IMR-90 (cell line): ENCODE measurements around the gene POLR2I. TPM values are rescaled to one million over a fixed set of nuclear protein-coding genes. Genes with fewer than 3 reads are reported as not detected.

Experiments used
- ATAC-seq: fragments of 200-7000 bp; cut with Tn5 transposase; 2 replicates; pipeline ENCODE4 v1.9.1; 2020; ENCODE audit warnings: low read depth, mild to moderate bottlenecking, moderate library complexity
- BruUV-seq: library from RNA; stranded (reverse); fragments of 400-500 nt; replicated peaks from 2 replicates; lab custom pipeline; 2021; lab: Mats Ljungman, UMichigan
- CTCF ChIA-PET: fragments of 300-600 bp; formaldehyde crosslinking; extraction: SDS; loops from one replicate; lab custom pipeline; 2021; ENCODE audit warnings: antibody characterized with exemption; lab: Yijun Ruan, JAX
- POLR2A ChIA-PET: fragments of 300-600 bp; sonication (Branson Sonifier 250); formaldehyde crosslinking; loops from one replicate; lab custom pipeline; 2022; ENCODE audit warnings: antibody characterized with exemption; ENCODE audit not compliant: unreplicated experiment; lab: Charles Lee
- DNase-seq: peaks from one replicate; pipeline ENCODE4 v3.0.0; 2013
- H2AFZ ChIP-seq: replicated peaks from 2 replicates; pipeline ENCODE3; 2013; ENCODE audit warnings: low read length, mild to moderate bottlenecking; ENCODE audit not compliant: poor library complexity
- H2AK5ac ChIP-seq: 2 replicates; pipeline ENCODE4 v1.6.1; 2013; ENCODE audit warnings: low read depth, low read length, inconsistent platforms
- H2AK9ac ChIP-seq: replicated peaks from 2 replicates; pipeline ENCODE3; 2013; ENCODE audit warnings: mild to moderate bottlenecking, low read depth, low read length, moderate library complexity; ENCODE audit not compliant: poor library complexity
- H2BK120ac ChIP-seq: 2 replicates; pipeline ENCODE4 v1.6.1; 2013; ENCODE audit warnings: low read depth, low read length, inconsistent platforms
- H2BK15ac ChIP-seq: 3 replicates; pipeline ENCODE4 v1.6.1; 2013; ENCODE audit warnings: low read depth, low read length, inconsistent platforms
- H2BK20ac ChIP-seq: 2 replicates; pipeline ENCODE4 v1.6.1; 2013; ENCODE audit warnings: low read depth, mild to moderate bottlenecking, inconsistent platforms, low read length, moderate library complexity
- H2BK5ac ChIP-seq: 2 replicates; pipeline ENCODE4 v1.6.1; 2013; ENCODE audit warnings: mild to moderate bottlenecking, low read depth, low read length, inconsistent platforms; ENCODE audit not compliant: poor library complexity, severe bottlenecking
- H3K14ac ChIP-seq: replicated peaks from 2 replicates; pipeline ENCODE4 v1.6.1; 2013; ENCODE audit warnings: low read depth, low read length, inconsistent platforms
- H3K18ac ChIP-seq: 2 replicates; pipeline ENCODE4 v1.6.1; 2013; ENCODE audit warnings: low read depth, low read length, control low read depth
- H3K23ac ChIP-seq: 2 replicates; pipeline ENCODE4 v1.6.1; 2013; ENCODE audit warnings: low read depth, low read length, inconsistent platforms
- H3K27ac ChIP-seq: 2 replicates; pipeline ENCODE4 v1.5.1; 2013; ENCODE audit warnings: mild to moderate bottlenecking, control low read depth, low read length; ENCODE audit not compliant: insufficient read depth
- H3K27me3 ChIP-seq: 2 replicates; pipeline ENCODE4 v1.6.1; 2013; ENCODE audit warnings: low read length; ENCODE audit not compliant: control insufficient read depth, insufficient read depth
- H3K36me3 ChIP-seq: 2 replicates; pipeline ENCODE4 v1.6.1; 2013; ENCODE audit warnings: low read length, mixed read lengths; ENCODE audit not compliant: control insufficient read depth, insufficient read depth
- H3K4ac ChIP-seq: 2 replicates; pipeline ENCODE4 v1.6.1; 2013; ENCODE audit warnings: low read depth, low read length, inconsistent platforms
- H3K4me1 ChIP-seq: 2 replicates; pipeline ENCODE4 v1.6.1; 2013; ENCODE audit warnings: low read length, mixed read lengths; ENCODE audit not compliant: control insufficient read depth, insufficient read depth
- H3K4me2 ChIP-seq: 2 replicates; pipeline ENCODE4 v1.6.1; 2013; ENCODE audit warnings: low read depth, mild to moderate bottlenecking, control low read depth, low read length, moderate library complexity
- H3K4me3 ChIP-seq: 2 replicates; pipeline ENCODE4 v1.5.1; 2013; ENCODE audit warnings: low read depth, mild to moderate bottlenecking, control low read depth, low read length, moderate library complexity; ENCODE audit not compliant: insufficient read depth
- H3K56ac ChIP-seq: 2 replicates; pipeline ENCODE4 v1.6.1; 2013; ENCODE audit warnings: low read length, inconsistent platforms; ENCODE audit not compliant: insufficient read depth; ENCODE audit errors: extremely low read depth
- H3K79me1 ChIP-seq, 2 experiments: 2 replicates each; pipeline ENCODE4 v1.6.1; 2013; ENCODE audit warnings: low read length in 2 of 2, inconsistent platforms in 1 of 2, low read depth in 1 of 2
- H3K9ac ChIP-seq: 2 replicates; pipeline ENCODE4 v1.6.1; 2013; ENCODE audit warnings: low read depth, low read length, control low read depth
- H3K9me1 ChIP-seq: 2 replicates; pipeline ENCODE4 v1.6.1; 2013; ENCODE audit warnings: low read length, inconsistent platforms; ENCODE audit not compliant: insufficient read depth
- H3K9me3 ChIP-seq: 2 replicates; pipeline ENCODE4 v1.6.1; 2013; ENCODE audit warnings: low read length; ENCODE audit not compliant: control insufficient read depth, insufficient read depth
- H4K20me1 ChIP-seq: 2 replicates; pipeline ENCODE4 v1.6.1; 2013; ENCODE audit warnings: low read length, inconsistent platforms; ENCODE audit not compliant: insufficient read depth
- H4K5ac ChIP-seq: 2 replicates; pipeline ENCODE4 v1.6.1; 2013; ENCODE audit warnings: mild to moderate bottlenecking, low read depth, low read length, control low read depth
- H4K8ac ChIP-seq, 2 experiments: 2 replicates each; pipeline ENCODE4 v1.6.1; 2013; ENCODE audit warnings: low read depth in 2 of 2, low read length in 2 of 2, control low read depth in 1 of 2, inconsistent platforms in 1 of 2
- H4K91ac ChIP-seq: 2 replicates; pipeline ENCODE4 v1.6.1; 2013; ENCODE audit warnings: low read depth, low read length, inconsistent platforms; ENCODE audit not compliant: insufficient read depth
- BHLHE40 ChIP-seq: fragments of 150-350 bp; IDR thresholded peaks from 2 replicates; pipeline ENCODE4 v1.6.1; 2016; ENCODE audit warnings: mild to moderate bottlenecking, low read depth, low read length
- CEBPB ChIP-seq: IDR thresholded peaks from 2 replicates; pipeline ENCODE4 v1.6.1; 2012; ENCODE audit warnings: low read depth, low read length, improper control_type of control experiment
- CHD1 ChIP-seq: IDR thresholded peaks from 2 replicates; pipeline ENCODE4 v1.6.1; 2012; ENCODE audit warnings: low read depth, low read length, improper control_type of control experiment
- CTCF ChIP-seq: conservative IDR thresholded peaks from 2 replicates; pipeline ENCODE4 v1.5.1; 2012; ENCODE audit warnings: mild to moderate bottlenecking, low read depth, low read length, improper control_type of control experiment
- ELK1 ChIP-seq: fragments of 150-350 bp; IDR thresholded peaks from 2 replicates; pipeline ENCODE4 v1.6.1; 2016; ENCODE audit warnings: low read depth, mild to moderate bottlenecking, low read length, moderate library complexity, borderline replicate concordance
- FOS ChIP-seq: fragments of 150-350 bp; IDR thresholded peaks from 2 replicates; pipeline ENCODE4 v1.6.1; 2016; ENCODE audit warnings: low read depth, low read length
- MAFK ChIP-seq: IDR thresholded peaks from 2 replicates; pipeline ENCODE4 v1.6.1; 2012; ENCODE audit warnings: low read depth, low read length, improper control_type of control experiment
- MAZ ChIP-seq: IDR thresholded peaks from 2 replicates; pipeline ENCODE4 v1.6.1; 2012; ENCODE audit warnings: low read depth, mild to moderate bottlenecking, low read length, improper control_type of control experiment, moderate library complexity, borderline replicate concordance
- MXI1 ChIP-seq: IDR thresholded peaks from 2 replicates; pipeline ENCODE4 v1.6.1; 2012; ENCODE audit warnings: low read depth, mild to moderate bottlenecking, low read length, moderate library complexity, borderline replicate concordance
- NFE2L2 ChIP-seq: fragments of 150-350 bp; IDR thresholded peaks from 2 replicates; pipeline ENCODE4 v1.6.1; 2016; ENCODE audit warnings: low read depth, mild to moderate bottlenecking, low read length
- POLR2A ChIP-seq: IDR thresholded peaks from 2 replicates; pipeline ENCODE4 v1.6.1; 2012; ENCODE audit warnings: mild to moderate bottlenecking, low read depth, low read length
- RAD21 ChIP-seq: IDR thresholded peaks from 2 replicates; pipeline ENCODE4 v1.6.1; 2012; ENCODE audit warnings: low read length, improper control_type of control experiment
- RCOR1 ChIP-seq: IDR thresholded peaks from 2 replicates; pipeline ENCODE4 v1.6.1; 2012; ENCODE audit warnings: mild to moderate bottlenecking, low read length, improper control_type of control experiment; ENCODE audit not compliant: insufficient replicate concordance
- RFX5 ChIP-seq: IDR thresholded peaks from 2 replicates; pipeline ENCODE4 v1.8.0; 2012; ENCODE audit warnings: low read depth, mild to moderate bottlenecking, low read length, moderate library complexity
- SMC3 ChIP-seq: fragments of 150-350 bp; IDR thresholded peaks from 2 replicates; pipeline ENCODE4 v1.6.1; 2016; ENCODE audit warnings: low read depth, mild to moderate bottlenecking, antibody characterized with exemption, low read length, moderate library complexity
- USF2 ChIP-seq: fragments of 150-350 bp; IDR thresholded peaks from 2 replicates; pipeline ENCODE4 v1.6.1; 2017; ENCODE audit warnings: mild to moderate bottlenecking, antibody characterized with exemption, low read length, low read depth
- WGBS, 2 experiments: methylation state at CpG; one replicate each; pipeline versions ENCODE4 v1.1.5 to v1.1.7; 2013; ENCODE audit warnings: missing lambda C conversion rate in 2 of 2; ENCODE audit not compliant: insufficient read length in 1 of 2; ENCODE audit errors: extremely low coverage in 2 of 2; 5-methylcytosine and 5-hydroxymethylcytosine counted together
- dilution Hi-C: fragments of 300-500 bp; cut with HindIII; formaldehyde crosslinking; loops from one replicate; pipeline ENCODE4 v1.14.3; 2018; ENCODE audit warnings: low sequenced_read_pairs; ENCODE audit not compliant: unreplicated experiment
- in situ Hi-C: fragments of 300-500 bp; cut with MboI; formaldehyde crosslinking; loops from 3 replicates; pipeline ENCODE4 v1.14.3; 2019; ENCODE audit warnings: low sequenced_read_pairs, inconsistent platforms, mixed read lengths
- intact Hi-C: fragments of 100-400 bp; cut with micrococcal nuclease; formaldehyde crosslinking; loops from 2 replicates; pipeline ENCODE4 v1.10.0; 2022
- polyA plus RNA-seq, 3 experiments: library from polyadenylated mRNA; depleted of rRNA; stranded (reverse); fragments of >200 nt; gene quantifications; 2 replicates each; pipeline ENCODE4 v1.2.3, GENCODE V29; 2012; ENCODE audit warnings: low replicate concordance in 1 of 3
- total RNA-seq: library from RNA; depleted of rRNA; stranded (reverse); fragments of >200 nt; gene quantifications from 2 replicates; pipeline ENCODE4 v1.2.3, GENCODE V29; 2012

Gene POLR2I
- total and polyA plus RNA-seq, 2 of the 4 experiments (the other 2 are of a cell fraction), result 35.8 to 59.7 TPM

GRCh38 chr19:36099166-36099785 is 15.4 kb downstream of the POLR2I start:
- H3K27ac ChIP-seq, result no peak overlapping the region
- H2AFZ ChIP-seq, result no peak overlapping the region
- no peak overlapping the region for H4K8ac ChIP-seq
- H3K4me3 ChIP-seq, result no peak overlapping the region
- H2AK5ac ChIP-seq, result no peak overlapping the region
- H3K4ac ChIP-seq, result no peak overlapping the region
- no peak overlapping the region for H2BK15ac ChIP-seq
- ATAC-seq (no peak), DNase-seq (no peak)
- no peak overlapping the region for H3K23ac ChIP-seq
- H3K9ac ChIP-seq, result no peak overlapping the region
- peaks cover 8% of the 10 kb centered on the region for H3K36me3 ChIP-seq
- H3K4me2 ChIP-seq, result no peak overlapping the region
- no peak overlapping the region for H2BK5ac ChIP-seq
- intact Hi-C loops (no loop called here), dilution Hi-C loops (no loop called here), in situ Hi-C loops (no loop called here)
- no peaks in the 10 kb centered on the region for H3K79me1 ChIP-seq
- TF ChIP-seq FOS (no peak), RAD21 (no peak), CEBPB (no peak), RCOR1 (no peak), USF2 (no peak), BHLHE40 (no peak), MXI1 (no peak), NFE2L2 (no peak), CHD1 (no peak), MAZ (no peak), RFX5 (no peak), SMC3 (no peak), ELK1 (no peak), POLR2A (no peak), MAFK (no peak), CTCF (no peak)
- no peak overlapping the region for H4K91ac ChIP-seq
- no peaks in the 10 kb centered on the region for H4K20me1 ChIP-seq
- H2BK120ac ChIP-seq, result no peak overlapping the region
- H2BK20ac ChIP-seq, result no peak overlapping the region
- no TSS peak for BruUV-seq
- H3K18ac ChIP-seq, result no peak overlapping the region
- H3K56ac ChIP-seq, result no peak overlapping the region
- no peaks in the 10 kb centered on the region for H3K4me1 ChIP-seq
- 98% methylated on average over 10 of the region's 19 CpGs; no CpG with 5 or more reads in 1 of the 2 experiments for WGBS, 2 experiments
- ChIA-PET CTCF (interaction anchor here (0.7 kb wide), 1 partner anchor 17 kb away, joined by 3 read pairs; no protein-coding TSS in a partner anchor), POLR2A (no interaction called here)
- H2AK9ac ChIP-seq, result no peak overlapping the region
- no peaks in the 10 kb centered on the region for H3K9me3 ChIP-seq
- H3K14ac ChIP-seq, result no peak overlapping the region
- H3K9me1 ChIP-seq, result no peaks in the 10 kb centered on the region
- H3K27me3 ChIP-seq, result no peaks in the 10 kb centered on the region
- H4K5ac ChIP-seq, result no peak overlapping the region
